HEK293 (cell line): ENCODE measurements around the gene MEGF9.

ENCODE experiments used
- CTCF ChIA-PET: fragments of 350-600 bp; formaldehyde crosslinking; extraction: SDS; loops from one replicate; lab custom pipeline; 2021; ENCODE audit warnings: antibody characterized with exemption; lab: Yijun Ruan, JAX
- POLR2A ChIA-PET: fragments of 300-600 bp; formaldehyde crosslinking; extraction: SDS; loops from one replicate; lab custom pipeline; 2020; ENCODE audit warnings: antibody characterized with exemption, inconsistent platforms; lab: Yijun Ruan, JAX
- H3K27ac ChIP-seq: fragments of 200-500 bp; sonication (Bioruptor generic); 2 replicates; pipeline ENCODE4 v1.5.1; 2014; ENCODE audit warnings: low read depth, low read length, control low read depth, inconsistent platforms; ENCODE audit errors: extremely low read depth
- H3K36me3 ChIP-seq, 2 experiments: fragments of 200-500 bp in 1 of 2; sonication (Bioruptor generic) in 1 of 2; 1 replicate in 1 of 2; 2 replicates in 1 of 2; pipeline ENCODE4 v1.5.1; 2014 to 2017; ENCODE audit warnings: inconsistent platforms in 2 of 2, low read length in 2 of 2; ENCODE audit not compliant: control insufficient read depth in 2 of 2, insufficient read depth in 1 of 2
- H3K4me1 ChIP-seq: fragments of 200-500 bp; sonication (Bioruptor generic); 2 replicates; pipeline ENCODE4 v1.5.1; 2014; ENCODE audit warnings: mild to moderate bottlenecking, low read length, inconsistent platforms; ENCODE audit not compliant: control insufficient read depth, insufficient read depth
- H3K4me3 ChIP-seq: 2 replicates; pipeline ENCODE4 v1.5.1; 2011; ENCODE audit warnings: low read depth, mild to moderate bottlenecking, control low read depth, low read length, moderate library complexity
- H3K9me3 ChIP-seq: fragments of 200-500 bp; sonication (Bioruptor generic); 2 replicates; pipeline ENCODE4 v1.5.1; 2014; ENCODE audit warnings: low read depth, low read length, inconsistent platforms; ENCODE audit not compliant: control insufficient read depth, insufficient read depth
- BCL11A ChIP-seq: fragments of 450-650 bp; formaldehyde crosslinking; IDR thresholded peaks from 2 replicates; pipeline ENCODE4 v1.5.1; 2016; ENCODE audit warnings: low read depth, missing biosample characterization, missing genetic modification characterization
- GLIS1 ChIP-seq: fragments of 450-650 bp; formaldehyde crosslinking; IDR thresholded peaks from 2 replicates; pipeline ENCODE4 v1.5.1; 2016; ENCODE audit warnings: missing biosample characterization, missing genetic modification characterization
- KLF8 ChIP-seq: fragments of 450-650 bp; formaldehyde crosslinking; IDR thresholded peaks from 2 replicates; pipeline ENCODE4 v1.5.1; 2016; ENCODE audit warnings: missing biosample characterization, missing genetic modification characterization
- PRDM4 ChIP-seq: fragments of 450-650 bp; formaldehyde crosslinking; IDR thresholded peaks from 2 replicates; pipeline ENCODE4 v1.5.1; 2017; ENCODE audit warnings: missing biosample characterization, missing genetic modification characterization
- SCRT2 ChIP-seq: fragments of 450-650 bp; formaldehyde crosslinking; IDR thresholded peaks from 2 replicates; pipeline ENCODE4 v1.5.1; 2016; ENCODE audit warnings: missing biosample characterization, missing genetic modification characterization
- YY1 ChIP-seq: fragments of 450-650 bp; formaldehyde crosslinking; IDR thresholded peaks from 2 replicates; pipeline ENCODE4 v1.5.1; 2018; ENCODE audit warnings: missing biosample characterization, missing genetic modification characterization
- ZBTB11 ChIP-seq: fragments of 450-650 bp; formaldehyde crosslinking; conservative IDR thresholded peaks from 2 replicates; pipeline ENCODE4 v1.5.1; 2016; ENCODE audit warnings: low read depth, missing biosample characterization, missing genetic modification characterization
- ZNF16 ChIP-seq: fragments of 450-650 bp; formaldehyde crosslinking; IDR thresholded peaks from 2 replicates; pipeline ENCODE4 v1.5.1; 2016; ENCODE audit warnings: low read depth, missing biosample characterization, missing genetic modification characterization
- ZNF169 ChIP-seq: fragments of 450-650 bp; formaldehyde crosslinking; IDR thresholded peaks from 2 replicates; pipeline ENCODE4 v1.5.1; 2016; ENCODE audit warnings: missing biosample characterization, missing genetic modification characterization
- ZNF19 ChIP-seq: fragments of 450-650 bp; formaldehyde crosslinking; IDR thresholded peaks from 2 replicates; pipeline ENCODE4; 2016; ENCODE audit warnings: missing biosample characterization, missing genetic modification characterization, low read depth
- ZNF24 ChIP-seq: fragments of 450-650 bp; formaldehyde crosslinking; IDR thresholded peaks from 2 replicates; pipeline ENCODE4 v1.5.1; 2016; ENCODE audit warnings: missing biosample characterization, missing genetic modification characterization
- ZNF324 ChIP-seq: fragments of 450-650 bp; formaldehyde crosslinking; IDR thresholded peaks from 2 replicates; pipeline ENCODE4 v1.5.1; 2016; ENCODE audit warnings: missing biosample characterization, missing genetic modification characterization
- ZNF37A ChIP-seq: fragments of 450-650 bp; IDR thresholded peaks from 2 replicates; pipeline ENCODE4 v1.5.1; 2018; ENCODE audit warnings: missing biosample characterization, missing genetic modification characterization
- ZNF423 ChIP-seq: fragments of 450-650 bp; formaldehyde crosslinking; IDR thresholded peaks from 2 replicates; pipeline ENCODE4 v1.5.1; 2016; ENCODE audit warnings: missing biosample characterization, missing genetic modification characterization
- ZNF529 ChIP-seq: fragments of 450-650 bp; formaldehyde crosslinking; IDR thresholded peaks from 2 replicates; pipeline ENCODE4 v1.5.1; 2017; ENCODE audit warnings: missing genetic modification characterization, missing biosample characterization; ENCODE audit not compliant: insufficient replicate concordance
- ZNF654 ChIP-seq: fragments of 450-650 bp; formaldehyde crosslinking; IDR thresholded peaks from 2 replicates; pipeline ENCODE4 v1.5.1; 2016; ENCODE audit warnings: low read depth, missing biosample characterization, missing genetic modification characterization
- ZNF701 ChIP-seq: fragments of 450-650 bp; formaldehyde crosslinking; IDR thresholded peaks from 2 replicates; pipeline ENCODE4 v1.5.1; 2016; ENCODE audit warnings: missing biosample characterization, missing genetic modification characterization
- ZNF747 ChIP-seq: fragments of 450-650 bp; formaldehyde crosslinking; IDR thresholded peaks from 2 replicates; pipeline ENCODE4 v1.5.1; 2016; ENCODE audit warnings: missing biosample characterization, missing genetic modification characterization
- ZNF792 ChIP-seq: fragments of 450-650 bp; formaldehyde crosslinking; IDR thresholded peaks from 2 replicates; pipeline ENCODE4 v1.5.1; 2016; ENCODE audit warnings: missing biosample characterization, missing genetic modification characterization
- ZNF837 ChIP-seq: fragments of 450-650 bp; formaldehyde crosslinking; IDR thresholded peaks from 2 replicates; pipeline ENCODE4 v1.5.1; 2016; ENCODE audit warnings: missing biosample characterization, missing genetic modification characterization
- ZSCAN16 ChIP-seq: fragments of 450-650 bp; formaldehyde crosslinking; IDR thresholded peaks from 2 replicates; pipeline ENCODE4 v1.5.1; 2016; ENCODE audit warnings: missing biosample characterization, missing genetic modification characterization
- ZSCAN18 ChIP-seq: fragments of 450-650 bp; formaldehyde crosslinking; IDR thresholded peaks from 2 replicates; pipeline ENCODE4 v1.5.1; 2016; ENCODE audit warnings: missing biosample characterization, missing genetic modification characterization
- TF ChIP-seq, protein P1 (sequence below): fragments of 450-650 bp; formaldehyde crosslinking; IDR thresholded peaks from 2 replicates; pipeline ENCODE4 v1.5.1; 2016; ENCODE audit warnings: missing biosample characterization, missing genetic modification characterization, low read depth

The MEGF9 gene

DNA sequence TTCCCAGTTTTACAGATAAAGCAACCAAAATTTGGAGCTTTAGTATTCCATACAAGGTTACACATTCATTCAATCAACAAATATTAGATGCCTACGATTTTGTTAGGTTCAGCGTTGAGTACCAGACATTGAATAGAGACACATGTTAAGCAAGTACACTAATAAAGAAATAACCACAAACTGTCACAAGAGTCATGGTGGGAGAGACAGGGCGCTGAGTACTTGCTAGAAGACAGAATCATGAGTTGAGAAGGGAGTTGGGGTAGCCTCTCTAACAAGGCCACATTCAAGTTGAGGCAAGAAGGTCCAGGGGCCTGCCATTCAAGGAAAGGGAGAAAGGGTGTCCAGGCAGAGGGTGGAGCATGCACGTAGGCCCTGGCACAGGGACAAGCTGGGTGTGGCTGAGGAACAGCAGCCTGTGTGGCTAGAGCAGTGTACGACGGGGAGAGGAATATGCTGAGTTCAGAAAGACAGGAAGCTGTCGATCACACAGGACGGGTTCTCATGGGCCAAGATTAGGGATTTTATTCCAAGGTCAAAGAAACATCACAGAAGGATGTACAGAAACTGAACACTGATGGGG is 151.3 kb downstream of the MEGF9 start:
- H3K4me1 ChIP-seq = no peaks in the 10 kb centered on the region
- ChIA-PET POLR2A (no interaction called here), CTCF (no interaction called here)
- no peak overlapping the region for H3K27ac ChIP-seq
- TF ChIP-seq ZNF529 (tag by site-specific recombination) (no peak), ZSCAN16 (tag by site-specific recombination) (no peak), ZNF747 (tag by site-specific recombination) (no peak)
- H3K36me3 ChIP-seq = peaks cover 0 to 67% of the 10 kb centered on the region in 2 experiments; a peak in 2 of 3 replicates
- no peaks in the 10 kb centered on the region for H3K9me3 ChIP-seq
- no peak overlapping the region for H3K4me3 ChIP-seq

DNA sequence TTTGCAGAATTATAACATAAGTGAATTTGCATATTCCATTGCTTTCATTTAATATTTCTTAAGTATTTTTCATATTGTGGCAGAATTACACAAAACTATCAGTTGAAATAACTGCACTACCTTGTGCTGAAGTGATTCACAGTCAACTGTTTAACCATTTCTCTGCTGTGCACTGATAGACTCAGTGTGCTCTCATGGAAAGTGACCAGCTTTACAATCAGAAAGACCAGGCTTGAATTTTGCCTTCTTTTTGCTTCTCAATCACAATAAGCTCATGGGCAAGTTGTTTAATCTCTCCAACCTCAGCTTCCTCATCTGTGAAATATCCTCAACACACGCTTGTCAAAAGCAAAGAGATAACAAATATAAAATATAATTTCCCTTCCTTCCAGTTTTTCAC is 152.6 kb downstream of the MEGF9 start:
- H3K4me1 ChIP-seq = no peaks in the 10 kb centered on the region
- ChIA-PET CTCF (interaction anchor here (0.7 to 0.8 kb wide), 2 partner anchors 57 to 249 kb away, joined by 3 to 4 read pairs; no protein-coding TSS in a partner anchor), POLR2A (no interaction called here)
- H3K27ac ChIP-seq = no peak overlapping the region
- TF ChIP-seq ZNF792 (tag by site-specific recombination) (no peak), GLIS1 (tag by site-specific recombination) (no peak), ZNF169 (no peak), BCL11A (tag by site-specific recombination) (no peak), ZNF837 (tag by site-specific recombination) (no peak), ZNF324 (tag by site-specific recombination) (no peak), ZSCAN18 (tag by site-specific recombination) (no peak), PRDM4 (tag by site-specific recombination) (no peak), ZNF701 (tag by site-specific recombination) (no peak), ZNF16 (tag by site-specific recombination) (no peak), YY1 (tag by site-specific recombination) (no peak), KLF8 (tag by site-specific recombination) (no peak)
- TF ChIP-seq, protein P1, sequence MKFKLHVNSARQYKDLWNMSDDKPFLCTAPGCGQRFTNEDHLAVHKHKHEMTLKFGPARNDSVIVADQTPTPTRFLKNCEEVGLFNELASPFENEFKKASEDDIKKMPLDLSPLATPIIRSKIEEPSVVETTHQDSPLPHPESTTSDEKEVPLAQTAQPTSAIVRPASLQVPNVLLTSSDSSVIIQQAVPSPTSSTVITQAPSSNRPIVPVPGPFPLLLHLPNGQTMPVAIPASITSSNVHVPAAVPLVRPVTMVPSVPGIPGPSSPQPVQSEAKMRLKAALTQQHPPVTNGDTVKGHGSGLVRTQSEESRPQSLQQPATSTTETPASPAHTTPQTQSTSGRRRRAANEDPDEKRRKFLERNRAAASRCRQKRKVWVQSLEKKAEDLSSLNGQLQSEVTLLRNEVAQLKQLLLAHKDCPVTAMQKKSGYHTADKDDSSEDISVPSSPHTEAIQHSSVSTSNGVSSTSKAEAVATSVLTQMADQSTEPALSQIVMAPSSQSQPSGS (tag by site-specific recombination) = no peak
- no peaks in the 10 kb centered on the region for H3K9me3 ChIP-seq
- peaks cover 0 to 59% of the 10 kb centered on the region in 2 experiments; a peak in 1 of 3 replicates for H3K36me3 ChIP-seq
- H3K4me3 ChIP-seq = no peak overlapping the region

DNA sequence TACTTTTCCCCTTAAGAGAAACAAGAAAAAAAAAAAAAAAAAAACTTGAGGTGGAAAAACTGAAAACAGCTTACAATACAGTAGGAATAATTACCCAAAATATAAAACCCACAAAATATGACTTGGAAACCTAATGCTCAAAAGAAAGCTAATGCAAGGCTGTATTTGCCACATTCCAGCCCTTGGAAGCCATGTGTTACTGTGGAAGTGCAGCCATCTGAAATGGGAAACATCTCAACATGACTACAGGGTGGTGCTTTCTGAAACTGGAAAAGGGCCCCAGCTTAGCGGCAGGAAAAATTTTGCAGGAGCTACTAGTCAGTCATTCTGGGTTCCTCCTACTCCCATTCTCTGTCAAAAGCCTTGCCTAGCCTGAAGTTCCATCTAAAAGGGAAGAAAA is 154.7 kb downstream of the MEGF9 start:
- TF ChIP-seq ZNF24 (tag by site-specific recombination) (no peak), ZNF37A (no peak), ZNF654 (tag by site-specific recombination) (no peak), ZNF19 (tag by site-specific recombination) (no peak), ZNF423 (tag by site-specific recombination) (no peak), SCRT2 (tag by site-specific recombination) (no peak), ZBTB11 (tag by site-specific recombination) (no peak)
- no peak overlapping the region for H3K27ac ChIP-seq
- H3K4me3 ChIP-seq = no peak overlapping the region
- ChIA-PET POLR2A (interaction anchor here (0.6 to 0.7 kb wide), 2 partner anchors 155 to 938 kb away, joined by 5 read pairs; partner anchors contain the start of gene MEGF9), CTCF (interaction anchor here (1.1 kb wide), 1 partner anchor 28 kb away, joined by 4 read pairs; no protein-coding TSS in a partner anchor)
- H3K9me3 ChIP-seq = no peaks in the 10 kb centered on the region
- peaks cover 0 to 47% of the 10 kb centered on the region in 2 experiments; a peak in 1 of 3 replicates for H3K36me3 ChIP-seq
- no peaks in the 10 kb centered on the region for H3K4me1 ChIP-seq
